WTC11 (cell line): Measurements from ENCODE around the gene CDK16.

Experiments
- JUN ChIP-seq: sonication (generic); formaldehyde crosslinking; IDR thresholded peaks from 2 replicates; pipeline ENCODE4 v1.8.0; 2023; ENCODE audit warnings: mild to moderate bottlenecking, missing genetic modification reagents
- NFE2L1 ChIP-seq: sonication (generic); formaldehyde crosslinking; IDR thresholded peaks from 2 replicates; pipeline ENCODE4 v1.8.1; 2023; ENCODE audit warnings: missing genetic modification reagents
- ZBTB43 ChIP-seq: sonication (generic); formaldehyde crosslinking; IDR thresholded peaks from 2 replicates; pipeline ENCODE4 v1.8.1; 2023; ENCODE audit warnings: mild to moderate bottlenecking, missing genetic modification reagents
- TF ChIP-seq, protein P1 (sequence below): sonication (generic); formaldehyde crosslinking; IDR thresholded peaks from 2 replicates; pipeline ENCODE4 v1.8.0; 2022; ENCODE audit warnings: mild to moderate bottlenecking, missing genetic modification reagents
- TF ChIP-seq, protein P2 (sequence below): sonication (generic); formaldehyde crosslinking; IDR thresholded peaks from 2 replicates; pipeline ENCODE4 v1.8.1; 2022; ENCODE audit warnings: missing genetic modification reagents, borderline replicate concordance
- TF ChIP-seq, protein P3 (sequence below): fragments of 200-600 bp; IDR thresholded peaks from 2 replicates; pipeline ENCODE4 v1.8.0; 2022; ENCODE audit warnings: antibody characterized with exemption
- TF ChIP-seq, protein P4 (sequence below): sonication (generic); formaldehyde crosslinking; IDR thresholded peaks from 2 replicates; pipeline ENCODE4 v1.8.1; 2023; ENCODE audit warnings: mild to moderate bottlenecking, missing genetic modification reagents, moderate library complexity

DNA sequence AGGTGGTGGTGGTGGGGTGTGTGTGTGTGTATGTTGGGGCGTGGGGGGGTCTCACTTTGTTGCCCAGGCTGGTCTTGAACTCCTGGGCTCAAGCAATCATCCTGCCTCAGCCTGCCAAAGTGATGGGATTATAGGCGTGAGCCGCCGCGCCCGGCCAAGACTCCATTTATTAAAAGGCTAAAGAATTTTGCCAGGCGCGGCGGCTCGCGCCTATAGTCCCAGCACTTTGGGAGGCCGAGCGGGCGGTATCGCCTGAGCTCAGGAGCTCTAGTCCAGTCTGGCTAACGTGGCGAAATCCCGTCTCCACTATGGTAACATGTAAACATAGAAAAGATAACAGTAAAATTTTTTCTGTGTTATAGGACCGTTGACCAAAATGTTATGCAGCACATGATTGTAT, 28.6 kb upstream of the CDK16 start:
- TF ChIP-seq NFE2L1 (CRISPR knock-in tag), result no peak
- TF ChIP-seq ZBTB43 (CRISPR knock-in tag), result no peak
- TF ChIP-seq, protein P1, sequence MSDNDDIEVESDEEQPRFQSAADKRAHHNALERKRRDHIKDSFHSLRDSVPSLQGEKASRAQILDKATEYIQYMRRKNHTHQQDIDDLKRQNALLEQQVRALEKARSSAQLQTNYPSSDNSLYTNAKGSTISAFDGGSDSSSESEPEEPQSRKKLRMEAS, result no peak
- TF ChIP-seq, protein P2, sequence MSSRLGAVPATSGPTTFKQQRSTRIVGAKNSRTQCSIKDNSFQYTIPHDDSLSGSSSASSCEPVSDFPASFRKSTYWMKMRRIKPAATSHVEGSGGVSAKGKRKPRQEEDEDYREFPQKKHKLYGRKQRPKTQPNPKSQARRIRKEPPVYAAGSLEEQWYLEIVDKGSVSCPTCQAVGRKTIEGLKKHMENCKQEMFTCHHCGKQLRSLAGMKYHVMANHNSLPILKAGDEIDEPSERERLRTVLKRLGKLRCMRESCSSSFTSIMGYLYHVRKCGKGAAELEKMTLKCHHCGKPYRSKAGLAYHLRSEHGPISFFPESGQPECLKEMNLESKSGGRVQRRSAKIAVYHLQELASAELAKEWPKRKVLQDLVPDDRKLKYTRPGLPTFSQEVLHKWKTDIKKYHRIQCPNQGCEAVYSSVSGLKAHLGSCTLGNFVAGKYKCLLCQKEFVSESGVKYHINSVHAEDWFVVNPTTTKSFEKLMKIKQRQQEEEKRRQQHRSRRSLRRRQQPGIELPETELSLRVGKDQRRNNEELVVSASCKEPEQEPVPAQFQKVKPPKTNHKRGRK, result no peak
- TF ChIP-seq, protein P3, sequence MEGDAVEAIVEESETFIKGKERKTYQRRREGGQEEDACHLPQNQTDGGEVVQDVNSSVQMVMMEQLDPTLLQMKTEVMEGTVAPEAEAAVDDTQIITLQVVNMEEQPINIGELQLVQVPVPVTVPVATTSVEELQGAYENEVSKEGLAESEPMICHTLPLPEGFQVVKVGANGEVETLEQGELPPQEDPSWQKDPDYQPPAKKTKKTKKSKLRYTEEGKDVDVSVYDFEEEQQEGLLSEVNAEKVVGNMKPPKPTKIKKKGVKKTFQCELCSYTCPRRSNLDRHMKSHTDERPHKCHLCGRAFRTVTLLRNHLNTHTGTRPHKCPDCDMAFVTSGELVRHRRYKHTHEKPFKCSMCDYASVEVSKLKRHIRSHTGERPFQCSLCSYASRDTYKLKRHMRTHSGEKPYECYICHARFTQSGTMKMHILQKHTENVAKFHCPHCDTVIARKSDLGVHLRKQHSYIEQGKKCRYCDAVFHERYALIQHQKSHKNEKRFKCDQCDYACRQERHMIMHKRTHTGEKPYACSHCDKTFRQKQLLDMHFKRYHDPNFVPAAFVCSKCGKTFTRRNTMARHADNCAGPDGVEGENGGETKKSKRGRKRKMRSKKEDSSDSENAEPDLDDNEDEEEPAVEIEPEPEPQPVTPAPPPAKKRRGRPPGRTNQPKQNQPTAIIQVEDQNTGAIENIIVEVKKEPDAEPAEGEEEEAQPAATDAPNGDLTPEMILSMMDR, result no peak
- no peak for TF ChIP-seq JUN (CRISPR knock-in tag)
- TF ChIP-seq, protein P4, sequence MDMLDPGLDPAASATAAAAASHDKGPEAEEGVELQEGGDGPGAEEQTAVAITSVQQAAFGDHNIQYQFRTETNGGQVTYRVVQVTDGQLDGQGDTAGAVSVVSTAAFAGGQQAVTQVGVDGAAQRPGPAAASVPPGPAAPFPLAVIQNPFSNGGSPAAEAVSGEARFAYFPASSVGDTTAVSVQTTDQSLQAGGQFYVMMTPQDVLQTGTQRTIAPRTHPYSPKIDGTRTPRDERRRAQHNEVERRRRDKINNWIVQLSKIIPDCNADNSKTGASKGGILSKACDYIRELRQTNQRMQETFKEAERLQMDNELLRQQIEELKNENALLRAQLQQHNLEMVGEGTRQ, result no peak
